ENCODE results near the gene PRDM16.

The PRDM16 gene

GRCh38 chr1:3082051-3082450 is 13.0 kb downstream of the PRDM16 start:
- no peak overlapping the region for H3K4me3 ChIP-seq (ENCODE audit: low read depth, low read length, poor library complexity, severe bottlenecking)
- H3K4me2 ChIP-seq (ENCODE audit: low read length): no peak overlapping the region
- H3K9me2 ChIP-seq (ENCODE audit: low read depth, low read length): no peaks in the 10 kb centered on the region
- no peaks in the 10 kb centered on the region for H3K9me3 ChIP-seq (ENCODE audit: low read length)
- TF ChIP-seq EZH2 (IDR thresholded peaks at IDR 0.05; ENCODE audit: borderline replicate concordance, low read length): no peak
- no peak for TF ChIP-seq CTCF (IDR thresholded peaks at IDR 0.05; ENCODE audit: low read length)
- no peaks in the 10 kb centered on the region for H4K20me1 ChIP-seq (ENCODE audit: insufficient read depth, low read length)
- no peaks in the 10 kb centered on the region for H3K4me1 ChIP-seq (ENCODE audit: insufficient read depth, low read length, severe bottlenecking)
- H2AFZ ChIP-seq (ENCODE audit: low read length): no peak overlapping the region
- no peak overlapping the region for H3K9ac ChIP-seq (ENCODE audit: low read length)
- no peak overlapping the region for H3K27ac ChIP-seq (ENCODE audit: low read depth, low read length, poor library complexity, severe bottlenecking)
- H3F3A ChIP-seq (ENCODE audit: insufficient read depth, low read length): no peaks in the 10 kb centered on the region
- H3K79me2 ChIP-seq (ENCODE audit: insufficient read depth, low read length): no peaks in the 10 kb centered on the region
- H3K27me3 ChIP-seq (ENCODE audit: insufficient read depth, low read length): no peaks in the 10 kb centered on the region
- H3K36me3 ChIP-seq (ENCODE audit: insufficient read depth, low read length): no peaks in the 10 kb centered on the region

GRCh38 chr1:3082571-3083516 is 13.8 kb downstream of the PRDM16 start:
- Histone ChIP-seq H3K79me2 (ENCODE audit: insufficient read depth, low read length) (no peaks in the 10 kb centered on the region), H3K27ac (ENCODE audit: low read depth, low read length, poor library complexity, severe bottlenecking) (no peak overlapping the region), H3K27me3 (ENCODE audit: insufficient read depth, low read length) (no peaks in the 10 kb centered on the region), H3K36me3 (ENCODE audit: insufficient read depth, low read length) (no peaks in the 10 kb centered on the region), H3K9ac (ENCODE audit: low read length) (no peak overlapping the region), H3K4me1 (ENCODE audit: insufficient read depth, low read length, severe bottlenecking) (no peaks in the 10 kb centered on the region), H4K20me1 (ENCODE audit: insufficient read depth, low read length) (no peaks in the 10 kb centered on the region), H3K9me2 (ENCODE audit: low read depth, low read length) (no peaks in the 10 kb centered on the region), H3F3A (ENCODE audit: insufficient read depth, low read length) (no peaks in the 10 kb centered on the region), H3K9me3 (ENCODE audit: low read length) (no peaks in the 10 kb centered on the region), H3K4me2 (ENCODE audit: low read length) (no peak overlapping the region), H2AFZ (ENCODE audit: low read length) (no peak overlapping the region), H3K4me3 (ENCODE audit: low read depth, low read length, poor library complexity, severe bottlenecking) (no peak overlapping the region)
- TF ChIP-seq EZH2 (IDR thresholded peaks at IDR 0.05; ENCODE audit: borderline replicate concordance, low read length) (no peak), CTCF (IDR thresholded peaks at IDR 0.05; ENCODE audit: low read length) (no peak)

DNA sequence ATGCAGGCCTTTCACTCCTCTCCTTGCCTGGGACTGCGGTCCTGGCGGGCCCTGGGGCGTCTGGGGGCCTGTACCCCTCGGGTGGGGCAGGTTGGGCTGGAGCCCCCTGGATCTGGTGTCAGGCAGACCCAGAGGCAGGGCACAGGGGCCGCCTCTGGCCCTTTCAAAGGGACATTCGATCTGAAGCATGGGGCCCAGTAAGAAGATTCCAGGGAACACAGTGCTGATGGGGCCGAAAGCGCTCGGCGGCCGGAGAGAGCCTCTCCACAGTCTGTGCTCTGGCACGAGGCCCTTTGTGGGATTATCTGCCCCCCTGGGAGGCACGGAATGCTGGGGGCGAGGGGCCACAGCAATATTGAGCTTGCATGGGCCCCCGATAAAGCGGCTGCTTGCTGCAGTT is 15.2 kb downstream of the PRDM16 start:
- Histone ChIP-seq H3K4me3 (ENCODE audit: low read depth, low read length, poor library complexity, severe bottlenecking) (no peak overlapping the region), H3K9me3 (ENCODE audit: low read length) (no peaks in the 10 kb centered on the region), H3K4me2 (ENCODE audit: low read length) (no peak overlapping the region), H3K36me3 (ENCODE audit: insufficient read depth, low read length) (no peaks in the 10 kb centered on the region), H3F3A (ENCODE audit: insufficient read depth, low read length) (no peaks in the 10 kb centered on the region), H2AFZ (ENCODE audit: low read length) (no peak overlapping the region), H3K9ac (ENCODE audit: low read length) (no peak overlapping the region), H4K20me1 (ENCODE audit: insufficient read depth, low read length) (no peaks in the 10 kb centered on the region), H3K79me2 (ENCODE audit: insufficient read depth, low read length) (no peaks in the 10 kb centered on the region), H3K27ac (ENCODE audit: low read depth, low read length, poor library complexity, severe bottlenecking) (no peak overlapping the region), H3K27me3 (ENCODE audit: insufficient read depth, low read length) (no peaks in the 10 kb centered on the region), H3K4me1 (ENCODE audit: insufficient read depth, low read length, severe bottlenecking) (no peaks in the 10 kb centered on the region), H3K9me2 (ENCODE audit: low read depth, low read length) (no peaks in the 10 kb centered on the region)
- TF ChIP-seq CTCF (IDR thresholded peaks at IDR 0.05; ENCODE audit: low read length) (no peak), EZH2 (IDR thresholded peaks at IDR 0.05; ENCODE audit: borderline replicate concordance, low read length) (no peak)

All from OCI-LY1 (cell line).